ENCODE data around the gene IL31RA. TPM values are rescaled to one million over a fixed set of nuclear protein-coding genes. Genes with fewer than 3 reads are reported as not detected.

IL31RA gene
- total RNA-seq, 2 experiments from 2014 or later = not detected

GRCh38 chr5:55864606-55865541, 13.7 kb downstream of the IL31RA start:
- Mint-ChIP-seq H3K27ac (no peak overlapping the region), H3K27me3 (ENCODE audit: low read depth) (no peaks in the 10 kb centered on the region), H3K4me1 (ENCODE audit: low read depth) (peaks cover 4% of the 10 kb centered on the region), H3K36me3 (ENCODE audit: low read depth) (no peaks in the 10 kb centered on the region), H3K4me3 (no peak overlapping the region), H3K9me3 (ENCODE audit: insufficient read depth) (no peaks in the 10 kb centered on the region)
- ATAC-seq (no peak), DNase-seq (no peak)
- CTCF ChIA-PET = interaction anchor here (1.0 kb wide), 1 partner anchor 12 kb away, joined by 3 read pairs; no protein-coding TSS in a partner anchor
- POLR2A ChIA-PET = interaction anchor here (0.6 kb wide), 1 partner anchor 661 kb away, joined by 3 read pairs; no protein-coding TSS in a partner anchor

- no peaks in the 10 kb centered on the region for H3K36me3 Mint-ChIP-seq (ENCODE audit: low read depth)
- ATAC-seq (no peak), DNase-seq (no peak)
- POLR2A ChIA-PET = interaction anchor here (0.6 kb wide), 1 partner anchor 660 kb away, joined by 3 read pairs; no protein-coding TSS in a partner anchor
- H3K27me3 Mint-ChIP-seq (ENCODE audit: low read depth) = no peaks in the 10 kb centered on the region
- peaks cover 4% of the 10 kb centered on the region for H3K4me1 Mint-ChIP-seq (ENCODE audit: low read depth)
- peak overlapping the region; percentile 43 for H3K27ac Mint-ChIP-seq
- no peak overlapping the region for H3K4me3 Mint-ChIP-seq
- no peaks in the 10 kb centered on the region for H3K9me3 Mint-ChIP-seq (ENCODE audit: insufficient read depth)
- CTCF ChIA-PET = interaction anchor here (1.0 kb wide), 1 partner anchor 11 kb away, joined by 3 read pairs; no protein-coding TSS in a partner anchor
Measured at GRCh38 chr5:55865831-55866230, 14.7 kb downstream of the IL31RA start.

DNA sequence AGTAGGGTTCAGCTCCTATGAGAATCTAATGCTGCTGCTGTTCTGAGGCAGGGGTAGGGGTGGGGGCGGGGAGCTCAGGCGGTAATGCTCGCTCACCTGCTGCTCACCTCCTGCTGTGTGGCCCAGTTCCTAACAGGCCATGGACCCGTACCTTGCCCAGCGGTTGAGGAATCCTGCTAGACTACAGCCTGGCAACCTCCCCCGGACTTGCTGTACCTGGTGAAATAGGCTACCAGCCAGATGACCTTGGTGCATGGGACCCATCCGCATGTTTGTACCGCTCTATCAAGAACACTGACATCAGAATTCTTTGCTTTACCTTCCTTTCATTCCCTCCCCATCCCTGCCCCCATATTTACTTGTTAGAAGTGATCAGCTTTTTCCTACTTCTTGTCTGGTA, 15.3 kb downstream of the IL31RA start:
- ATAC-seq = no peak
- CTCF ChIA-PET = interaction anchor here (0.6 kb wide), 1 partner anchor 111 kb away, joined by 3 read pairs; no protein-coding TSS in a partner anchor
- peaks cover 4% of the 10 kb centered on the region for H3K4me1 Mint-ChIP-seq (ENCODE audit: low read depth)

DNA sequence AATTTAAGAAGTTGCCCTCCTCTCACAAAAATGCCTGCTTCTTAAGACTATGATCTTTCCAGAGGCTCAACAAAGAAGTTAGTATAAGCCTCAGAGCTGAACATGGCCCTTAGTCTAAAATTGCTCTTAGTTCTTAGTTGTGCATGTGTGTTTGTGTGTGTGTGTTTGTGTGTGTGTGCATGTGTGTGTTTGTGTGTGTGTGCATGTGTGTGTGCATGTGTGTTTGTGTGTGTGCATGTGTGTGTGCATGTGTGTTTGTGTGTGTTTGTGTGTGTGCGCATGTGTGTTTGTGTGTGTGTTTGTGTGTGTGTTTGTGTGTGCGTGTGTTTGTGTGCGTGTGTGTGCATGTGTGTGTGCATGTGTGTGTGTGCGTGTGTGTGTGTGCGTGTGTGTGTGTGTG, 15.8 kb downstream of the IL31RA start:
- CTCF ChIA-PET = interaction anchor here (0.6 kb wide), 1 partner anchor 112 kb away, joined by 3 read pairs; no protein-coding TSS in a partner anchor
- no peak for DNase-seq
- POLR2A ChIA-PET = no interaction called here
- Mint-ChIP-seq H3K36me3 (ENCODE audit: low read depth) (no peaks in the 10 kb centered on the region), H3K27ac (no peak overlapping the region), H3K4me3 (no peak overlapping the region), H3K27me3 (ENCODE audit: low read depth) (no peaks in the 10 kb centered on the region), H3K9me3 (ENCODE audit: insufficient read depth) (no peaks in the 10 kb centered on the region), H3K4me1 (ENCODE audit: low read depth) (peaks cover 4% of the 10 kb centered on the region)
- ATAC-seq = no peak

More for the DNA sequence above, 15.3 kb downstream of the IL31RA start:
- Mint-ChIP-seq H3K27me3 (ENCODE audit: low read depth) (no peaks in the 10 kb centered on the region), H3K4me3 (no peak overlapping the region), H3K9me3 (ENCODE audit: insufficient read depth) (no peaks in the 10 kb centered on the region), H3K36me3 (ENCODE audit: low read depth) (no peaks in the 10 kb centered on the region), H3K27ac (no peak overlapping the region)
- POLR2A ChIA-PET = no interaction called here
- DNase-seq = no peak

DNA sequence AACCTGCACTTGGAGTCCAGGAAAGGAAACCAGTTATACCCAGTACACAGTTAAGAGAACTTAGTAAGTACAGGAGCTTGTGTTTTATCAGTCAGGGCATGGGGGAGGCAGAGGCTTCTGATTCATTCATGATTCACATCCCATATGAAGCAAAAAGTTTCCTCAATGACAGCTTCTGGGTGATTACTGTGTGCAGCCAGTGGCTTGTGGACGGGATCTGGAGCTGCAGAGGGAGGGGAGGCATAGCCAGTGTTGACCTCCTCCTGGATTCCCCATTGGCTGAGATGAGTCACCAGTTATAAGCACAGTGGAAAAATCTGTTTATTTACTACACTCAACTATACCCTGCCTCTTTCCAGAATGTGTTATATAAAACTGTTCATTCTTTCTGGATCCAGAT, 17.7 kb downstream of the IL31RA start:
- H3K9me3 Mint-ChIP-seq (ENCODE audit: insufficient read depth) = no peaks in the 10 kb centered on the region
- H3K36me3 Mint-ChIP-seq (ENCODE audit: low read depth) = no peaks in the 10 kb centered on the region

DNA sequence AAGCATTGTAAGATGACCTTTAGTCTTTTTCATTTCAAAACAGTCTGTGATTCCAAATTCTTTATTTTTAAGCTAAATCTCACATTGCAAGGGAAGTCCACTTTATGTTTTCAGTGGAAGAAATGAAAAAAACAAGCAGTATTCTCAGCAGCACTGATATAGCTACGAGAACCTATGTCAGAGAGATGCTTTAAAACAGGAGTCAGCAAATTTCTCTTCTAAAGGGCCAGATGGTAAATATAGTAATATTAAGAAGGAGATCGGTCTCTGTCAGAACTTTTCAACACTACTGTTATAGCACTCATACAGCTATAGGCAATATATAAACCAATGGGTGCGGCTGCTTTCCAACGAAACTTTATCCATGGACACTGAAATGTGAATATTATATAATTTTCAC, 18.7 kb downstream of the IL31RA start:
- H3K27me3 Mint-ChIP-seq (ENCODE audit: low read depth) = peaks cover 2% of the 10 kb centered on the region
- ATAC-seq (no peak), DNase-seq (no peak)
- H3K9me3 Mint-ChIP-seq (ENCODE audit: insufficient read depth) = no peaks in the 10 kb centered on the region
- POLR2A ChIA-PET = no interaction called here
- H3K36me3 Mint-ChIP-seq (ENCODE audit: low read depth) = no peaks in the 10 kb centered on the region
- H3K4me1 Mint-ChIP-seq (ENCODE audit: low read depth) = peaks cover 4% of the 10 kb centered on the region
- H3K27ac Mint-ChIP-seq = no peak overlapping the region
- CTCF ChIA-PET = interaction anchor here (1.0 kb wide), 1 partner anchor 66 kb away, joined by 3 read pairs; no protein-coding TSS in a partner anchor
- no peak overlapping the region for H3K4me3 Mint-ChIP-seq

More for the DNA sequence above, 17.7 kb downstream of the IL31RA start:
- peak; percentile 63 for ATAC-seq
- no peaks in the 10 kb centered on the region for H3K27me3 Mint-ChIP-seq (ENCODE audit: low read depth)
- no peak overlapping the region for H3K27ac Mint-ChIP-seq
- peaks cover 4% of the 10 kb centered on the region for H3K4me1 Mint-ChIP-seq (ENCODE audit: low read depth)
- CTCF ChIA-PET = interaction anchor here (1.0 to 1.6 kb wide), 4 partner anchors 13 to 333 kb away, joined by 3 to 6 read pairs (median 3); no protein-coding TSS in a partner anchor
- no peak for DNase-seq
- H3K4me3 Mint-ChIP-seq = no peak overlapping the region
- POLR2A ChIA-PET = no interaction called here

DNA sequence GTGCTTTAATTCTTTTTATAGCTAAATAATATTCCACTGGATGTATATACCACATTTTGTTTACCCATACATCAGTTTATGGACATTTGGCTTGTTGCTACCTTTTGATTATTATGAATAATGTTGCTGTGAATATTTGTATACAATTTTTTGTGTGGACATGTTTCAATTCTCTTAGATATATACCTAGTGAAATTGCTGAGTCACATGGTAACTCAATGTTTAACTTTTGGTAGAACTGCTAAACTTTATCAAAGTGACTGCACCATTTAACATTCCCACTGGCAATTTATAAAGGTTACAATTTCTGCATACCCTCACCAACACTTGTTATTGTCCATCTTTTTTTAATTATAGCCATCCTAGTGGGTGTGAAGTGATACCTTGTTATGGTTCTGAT, 22.1 kb downstream of the IL31RA start:
- Mint-ChIP-seq H3K27ac (no peak overlapping the region), H3K4me3 (no peak overlapping the region), H3K36me3 (ENCODE audit: low read depth) (no peaks in the 10 kb centered on the region), H3K4me1 (ENCODE audit: low read depth) (no peaks in the 10 kb centered on the region), H3K9me3 (ENCODE audit: insufficient read depth) (peaks cover 5% of the 10 kb centered on the region), H3K27me3 (ENCODE audit: low read depth) (peaks cover 5% of the 10 kb centered on the region)
- no peak for DNase-seq
- ChIA-PET CTCF (no interaction called here), POLR2A (no interaction called here)
- ATAC-seq = no peak

DNA sequence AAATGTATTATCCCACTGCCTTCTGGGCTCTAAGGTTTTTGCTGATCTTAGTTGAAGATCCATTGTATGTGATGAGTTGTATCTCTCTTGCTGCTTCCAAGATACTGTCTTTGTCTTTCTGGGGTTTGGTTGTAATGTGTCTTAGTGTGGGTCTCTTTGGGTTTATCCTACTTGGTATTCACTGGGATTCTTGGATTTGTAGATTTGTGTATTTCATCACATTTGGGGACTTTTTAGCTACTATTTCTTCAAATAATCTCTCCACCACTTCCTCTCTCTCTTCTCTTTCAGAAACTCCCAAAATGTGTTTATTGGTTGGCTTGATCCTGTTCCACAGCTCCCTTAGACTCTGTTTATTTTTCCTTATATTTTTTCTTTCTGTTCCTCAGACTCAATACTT, 26.5 kb downstream of the IL31RA start:
- H3K4me3 Mint-ChIP-seq = no peak overlapping the region
- H3K27me3 Mint-ChIP-seq (ENCODE audit: low read depth) = peaks cover 5% of the 10 kb centered on the region
- H3K27ac Mint-ChIP-seq = peak overlapping the region; percentile 41
- H3K9me3 Mint-ChIP-seq (ENCODE audit: insufficient read depth) = peaks cover 6% of the 10 kb centered on the region
- ATAC-seq (no peak), DNase-seq (no peak)
- H3K4me1 Mint-ChIP-seq (ENCODE audit: low read depth) = no peaks in the 10 kb centered on the region
- no peaks in the 10 kb centered on the region for H3K36me3 Mint-ChIP-seq (ENCODE audit: low read depth)
- CTCF ChIA-PET = interaction anchor here (1.0 to 1.5 kb wide), 2 partner anchors 9 to 23 kb away, joined by 3 read pairs; no protein-coding TSS in a partner anchor
- POLR2A ChIA-PET = interaction anchor here (0.6 kb wide), 1 partner anchor 13 kb away, joined by 5 read pairs; no protein-coding TSS in a partner anchor

- Mint-ChIP-seq H3K27me3 (ENCODE audit: low read depth) (peaks cover 7% of the 10 kb centered on the region), H3K36me3 (ENCODE audit: low read depth) (no peaks in the 10 kb centered on the region), H3K4me1 (ENCODE audit: low read depth) (no peaks in the 10 kb centered on the region), H3K9me3 (ENCODE audit: insufficient read depth) (peaks cover 6% of the 10 kb centered on the region), H3K27ac (no peak overlapping the region), H3K4me3 (no peak overlapping the region)
- no peak for DNase-seq
- ChIA-PET POLR2A (no interaction called here), CTCF (no interaction called here)
- no peak for ATAC-seq
Measured at GRCh38 chr5:55880453-55880852, 29.3 kb downstream of the IL31RA start.

- no peaks in the 10 kb centered on the region for H3K36me3 Mint-ChIP-seq (ENCODE audit: low read depth)
- H3K4me3 Mint-ChIP-seq = no peak overlapping the region
- ChIA-PET CTCF (no interaction called here), POLR2A (no interaction called here)
- H3K27me3 Mint-ChIP-seq (ENCODE audit: low read depth) = peaks cover 10% of the 10 kb centered on the region
- H3K27ac Mint-ChIP-seq = no peak overlapping the region
- DNase-seq (no peak), ATAC-seq (no peak)
- H3K4me1 Mint-ChIP-seq (ENCODE audit: low read depth) = peaks cover 13% of the 10 kb centered on the region
- no peaks in the 10 kb centered on the region for H3K9me3 Mint-ChIP-seq (ENCODE audit: insufficient read depth)
Measured at GRCh38 chr5:55885359-55885758, 34.2 kb downstream of the IL31RA start.

DNA sequence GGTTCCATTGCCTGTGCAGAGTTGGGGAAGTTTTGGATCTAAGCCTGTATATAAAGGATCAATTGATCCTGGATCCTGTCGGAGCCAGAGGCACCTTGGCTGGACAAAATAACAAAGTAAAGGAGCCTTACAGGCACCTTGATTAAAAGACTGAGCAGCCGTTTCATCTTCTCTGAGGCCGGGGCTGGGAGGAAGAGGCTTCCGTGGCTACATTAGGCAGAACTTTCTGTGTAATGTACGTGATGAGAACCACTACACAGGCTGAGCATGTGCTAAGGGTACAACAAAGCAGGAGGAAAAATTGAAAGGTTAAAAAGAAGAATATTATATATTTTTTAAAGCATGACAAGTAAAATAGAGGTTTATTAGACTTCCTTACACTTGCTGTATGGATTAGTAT, 37.0 kb downstream of the IL31RA start:
- peaks cover 10% of the 10 kb centered on the region for H3K27me3 Mint-ChIP-seq (ENCODE audit: low read depth)
- H3K4me1 Mint-ChIP-seq (ENCODE audit: low read depth) = peaks cover 13% of the 10 kb centered on the region
- CTCF ChIA-PET = no interaction called here
- no peaks in the 10 kb centered on the region for H3K9me3 Mint-ChIP-seq (ENCODE audit: insufficient read depth)
- POLR2A ChIA-PET = no interaction called here
- H3K36me3 Mint-ChIP-seq (ENCODE audit: low read depth) = no peaks in the 10 kb centered on the region
- peak; percentile 38 for DNase-seq
- H3K27ac Mint-ChIP-seq = peak overlapping the region; percentile 18
- peak; percentile 79 for ATAC-seq
- H3K4me3 Mint-ChIP-seq = no peak overlapping the region

GRCh38 chr5:55892479-55892878, 41.3 kb downstream of the IL31RA start:
- H3K27ac Mint-ChIP-seq = no peak overlapping the region
- H3K4me1 Mint-ChIP-seq (ENCODE audit: low read depth) = peaks cover 20% of the 10 kb centered on the region
- DNase-seq (no peak), ATAC-seq (no peak)
- peaks cover 8% of the 10 kb centered on the region for H3K27me3 Mint-ChIP-seq (ENCODE audit: low read depth)
- ChIA-PET CTCF (no interaction called here), POLR2A (no interaction called here)
- H3K9me3 Mint-ChIP-seq (ENCODE audit: insufficient read depth) = no peaks in the 10 kb centered on the region
- no peak overlapping the region for H3K4me3 Mint-ChIP-seq
- no peaks in the 10 kb centered on the region for H3K36me3 Mint-ChIP-seq (ENCODE audit: low read depth)

All from activated CD8-positive, alpha-beta T cell treated with anti-CD3 and anti-CD28 coated beads, Interleukin-2, amount 10 ng/mL, durations not matched to agents 7 days and 5 days (primary cell).